ENCODE results near the gene LTBP1. TPM values are rescaled to one million over a fixed set of nuclear protein-coding genes. Genes with fewer than 3 reads are reported as not detected.

The LTBP1 gene
- total RNA-seq, 1 experiment from 2014 or later = 28.5 TPM

GRCh38 chr2:32922501-32922900 is 24.3 kb upstream of the LTBP1 start:
- no peak for DNase-seq

More at GRCh38 chr2:32922501-32922900, 24.3 kb upstream of the LTBP1 start:
- peaks cover 0 to 3% of the 10 kb centered on the region in 2 experiments; a peak in 2 of 5 replicates for H3K9me3 Mint-ChIP-seq
- Histone ChIP-seq H3T11ph (ENCODE audit: low read length) (no peak overlapping the region), H2BK120ac (ENCODE audit: low read depth, low read length, poor library complexity, severe bottlenecking) (no peak overlapping the region), H3K56ac (ENCODE audit: insufficient read length, low read depth, low read length) (no peak overlapping the region), H3K4me1 (ENCODE audit: insufficient read depth, low read length) (peaks cover 3% of the 10 kb centered on the region; the same call in 1 of the 2 replicates), H4K8ac (replicated peaks; ENCODE audit: insufficient read length, low read depth, low read length) (no peak overlapping the region), H2BK5ac (ENCODE audit: insufficient read length, low read length) (no peak overlapping the region), H3K79me1 (ENCODE audit: insufficient read depth, low read depth, low read length, poor library complexity, severe bottlenecking) (no peaks in the 10 kb centered on the region), H3K27ac (ENCODE audit: insufficient read length, low read depth, low read length) (no peak overlapping the region), H3K79me2 (ENCODE audit: insufficient read depth, low read length) (no peaks in the 10 kb centered on the region), H3K23ac (ENCODE audit: insufficient read length, low read depth, low read length) (no peak overlapping the region), H3K4me2 (ENCODE audit: insufficient read depth, insufficient read length, low read length) (no peak overlapping the region), H2BK20ac (ENCODE audit: low read depth, low read length, poor library complexity, severe bottlenecking) (no peak overlapping the region), H4K5ac (ENCODE audit: insufficient read length, low read depth, low read length) (no peak overlapping the region), H2BK15ac (ENCODE audit: low read depth, low read length) (no peak overlapping the region), H3K9ac (ENCODE audit: extremely low read depth, insufficient read length, low read length) (no peak overlapping the region), H2AK5ac (ENCODE audit: insufficient read length, low read length) (no peak overlapping the region), H3K18ac (ENCODE audit: insufficient read length, low read depth, low read length) (no peak overlapping the region), H3K14ac (ENCODE audit: insufficient read depth, low read length) (no peak overlapping the region), H3K23me2 (ENCODE audit: insufficient read length, low read depth, low read length, poor library complexity, severe bottlenecking) (no peaks in the 10 kb centered on the region), H3K9me3 (ENCODE audit: control insufficient read depth, low read depth, low read length) (no peaks in the 10 kb centered on the region), H2AFZ (ENCODE audit: low read length) (no peak overlapping the region), H3K4ac (ENCODE audit: low read depth, low read length) (no peak overlapping the region), H2BK12ac (ENCODE audit: insufficient read length, low read depth, low read length) (no peak overlapping the region), H4K20me1 (ENCODE audit: control insufficient read depth, insufficient read depth, insufficient read length) (no peaks in the 10 kb centered on the region), H4K91ac (ENCODE audit: insufficient read length, low read depth, low read length) (no peak overlapping the region), H3K27me3 (ENCODE audit: insufficient read depth, low read length) (no peaks in the 10 kb centered on the region)
- H3K27ac Mint-ChIP-seq = no peak overlapping the region
- peaks cover 3% of the 10 kb centered on the region for H3K27me3 Mint-ChIP-seq (ENCODE audit: low read depth)
- WGBS (ENCODE audit: extremely low coverage, insufficient read length, low lambda C conversion rate) = no CpG with 5 or more reads among the region's 1 CpG
- peaks cover 11 to 12% of the 10 kb centered on the region in 2 experiments for H3K4me1 Mint-ChIP-seq
- no peak for TF ChIP-seq CTCF (conservative IDR thresholded peaks at IDR 0.05)
- H3K4me3 Mint-ChIP-seq = no peak overlapping the region
- peaks cover 0 to 5% (median 0%) of the 10 kb centered on the region in 3 experiments; a peak in 3 of 7 replicates for H3K36me3 Mint-ChIP-seq (ENCODE audit: insufficient read depth in 1 of 3, low read depth in 3 of 3)
